Measurements from ENCODE around the gene APMAP. TPM values are rescaled to one million over a fixed set of nuclear protein-coding genes. Genes with fewer than 3 reads are reported as not detected.

The APMAP gene, protein sequence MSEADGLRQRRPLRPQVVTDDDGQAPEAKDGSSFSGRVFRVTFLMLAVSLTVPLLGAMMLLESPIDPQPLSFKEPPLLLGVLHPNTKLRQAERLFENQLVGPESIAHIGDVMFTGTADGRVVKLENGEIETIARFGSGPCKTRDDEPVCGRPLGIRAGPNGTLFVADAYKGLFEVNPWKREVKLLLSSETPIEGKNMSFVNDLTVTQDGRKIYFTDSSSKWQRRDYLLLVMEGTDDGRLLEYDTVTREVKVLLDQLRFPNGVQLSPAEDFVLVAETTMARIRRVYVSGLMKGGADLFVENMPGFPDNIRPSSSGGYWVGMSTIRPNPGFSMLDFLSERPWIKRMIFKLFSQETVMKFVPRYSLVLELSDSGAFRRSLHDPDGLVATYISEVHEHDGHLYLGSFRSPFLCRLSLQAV
- total RNA-seq (2011; cell fraction: chromatin; rRNA removed; ENCODE audit: low replicate concordance): 15.3 and 15.5 TPM in 2 replicates
- 18.6 and 20.5 TPM in 2 replicates for total RNA-seq (2011; cell fraction: nucleolus; rRNA removed)
- 20.0 and 22.3 TPM in 2 replicates for total RNA-seq (2011; cell fraction: nucleoplasm; rRNA removed)
- total RNA-seq (2014; rRNA removed): 14.4 and 16.5 TPM in 2 replicates
- 13.0 and 14.1 TPM in 2 replicates for total RNA-seq (2014; rRNA removed; fragmentation: Illumina TruSeq; extraction: Trizol)
- total RNA-seq (2015; rRNA removed; fragmentation: Illumina TruSeq; extraction: Trizol): 14.8 and 15.2 TPM in 2 replicates
- 15.9 and 17.8 TPM in 2 replicates for total RNA-seq (2021)
- 13.6 and 18.0 TPM in 2 replicates for polyA plus RNA-seq (2011; rRNA removed)
- 11.5 and 20.7 TPM in 2 replicates for polyA plus RNA-seq (2011; cell fraction: cytosol; rRNA removed)
- polyA plus RNA-seq (2011; cell fraction: nucleus; rRNA removed): 12.6 and 16.2 TPM in 2 replicates
- 15.7 and 16.1 TPM in 2 replicates for polyA plus RNA-seq (2012)
- polyA plus RNA-seq (2014; fragmentation: Illumina TruSeq; extraction: Trizol): 14.9 and 15.3 TPM in 2 replicates
- polyA plus RNA-seq (2014; fragmentation: Nextera tagmentation; extraction: Ambion mirVana): 1 to 10 TPM; 6.7 to 8.8 TPM
- polyA plus RNA-seq (2014; rRNA removed): 18.2 and 21.8 TPM in 2 replicates
- 8.4 and 13.1 TPM in 2 replicates for polyA minus RNA-seq (2011; rRNA and poly(A)+ RNA removed)
- 5.2 and 8.2 TPM in 2 replicates for polyA minus RNA-seq (2011; cell fraction: cytosol; rRNA and poly(A)+ RNA removed)
- 4.7 and 7.4 TPM in 2 replicates for polyA minus RNA-seq (2011; cell fraction: nucleus; rRNA and poly(A)+ RNA removed)
- percentile 73 among the genes with signal in this experiment for Bru-seq, nascent RNA
- BruChase-seq, experiment 1, labeled RNA remaining after a 2-hour chase: percentile 71 among the genes with signal in this experiment
- percentile 74 among the genes with signal in this experiment for BruChase-seq, experiment 2, labeled RNA remaining after a 6-hour chase
- long read RNA-seq, experiment 1, transcript APMAP-201 (9 exons, 2,430 nt): major isoform, 77 of 110 reads
- long read RNA-seq, experiment 1, partial matches to known transcripts: 18 of 110 reads
- long read RNA-seq, experiment 1, other reads (novel, unspliced or antisense): 15 of 110 reads
- long read RNA-seq, experiment 2, transcript APMAP-201 (9 exons, 2,430 nt): major isoform, 9 of 12 reads
- long read RNA-seq, experiment 2, partial matches to known transcripts: 1 of 12 reads
- long read RNA-seq, experiment 2, other reads (novel, unspliced or antisense): 2 of 12 reads
- long read RNA-seq, experiment 3, transcript APMAP-201 (9 exons, 2,430 nt): major isoform, 17 of 19 reads
- long read RNA-seq, experiment 3, partial matches to known transcripts: 1 of 19 reads
- long read RNA-seq, experiment 3, other reads (novel, unspliced or antisense): 1 of 19 reads

DNA sequence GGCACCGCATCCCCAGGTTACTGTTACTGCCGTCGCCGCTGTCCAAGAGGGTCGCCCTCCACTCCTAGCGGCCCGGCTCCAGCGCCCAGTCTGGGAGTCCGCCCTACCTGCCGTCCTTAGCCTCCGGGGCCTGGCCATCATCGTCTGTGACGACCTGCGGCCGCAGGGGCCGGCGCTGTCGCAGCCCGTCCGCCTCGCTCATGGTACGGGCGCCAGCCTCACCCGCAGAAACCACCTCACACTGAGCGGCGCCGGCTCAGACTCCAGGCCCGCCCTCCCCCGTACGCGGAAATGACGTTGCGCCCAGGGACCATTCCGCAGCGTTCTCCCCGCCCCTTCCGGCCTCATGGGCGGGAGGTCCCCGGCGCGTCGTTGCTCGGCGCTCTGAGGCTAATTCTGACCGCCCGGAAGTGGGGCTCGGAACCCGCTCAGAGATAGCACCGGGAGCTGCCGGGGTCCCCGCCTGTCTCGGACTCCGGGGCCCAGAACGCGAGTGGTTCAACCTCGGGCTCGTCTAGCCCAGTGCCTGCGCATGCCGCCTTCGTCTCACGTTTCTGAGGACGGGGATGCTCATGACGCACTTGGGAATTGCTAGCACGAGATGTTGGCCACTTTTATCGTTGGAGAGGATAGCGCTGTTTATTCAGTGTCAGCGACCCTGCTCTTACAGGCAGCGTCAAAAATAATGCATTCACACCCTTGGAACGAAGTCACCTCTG lies at the start of gene APMAP:
APMAP (minus strand) TSS at position 265 of the 719 bp plus-strand sequence; CDS start at position 202, 63 bp downstream.
- Histone ChIP-seq H3K27ac (ENCODE audit: extremely low read depth, low read depth, low read length) (peak within 1 kb of the TSS; percentile 74), H3K4me2 (ENCODE audit: insufficient read depth, low read length) (peak within 1 kb of the TSS; percentile 91), H3K4me1 (replicated peaks in 1 of 2; ENCODE audit: control insufficient read depth in 2 of 2, insufficient read depth in 2 of 2, low read length in 2 of 2) (peaks cover 10 to 11% of the 10 kb centered on the region in 2 experiments; a peak in 4 of 5 replicates), H3K36me3 (ENCODE audit: control insufficient read depth, insufficient read depth, low read length) (peaks cover 5% of the 10 kb centered on the region; the same call in 1 of the 3 replicates), H3K9me3 (replicated peaks; ENCODE audit: control insufficient read depth, insufficient read depth, low read depth, low read length) (no peaks in the 10 kb centered on the region), H3K4me3 (peak within 1 kb of the TSS; percentile 86), H3K79me2 (ENCODE audit: control insufficient read depth, insufficient read depth, low read length) (peaks cover 22% of the 10 kb centered on the region), H3K27me3 (ENCODE audit: control insufficient read depth in 2 of 2, insufficient read depth in 2 of 2, low read length in 2 of 2) (no peaks in the 10 kb centered on the region; a peak in 2 of 5 replicates), H4K20me1 (replicated peaks; ENCODE audit: control insufficient read depth, insufficient read depth, low read length) (peaks cover 4% of the 10 kb centered on the region; the same call in 1 of the 2 replicates), H3K9ac (ENCODE audit: insufficient read depth in 1 of 2, low read depth in 2 of 2, low read length in 2 of 2) (peak within 1 kb of the TSS; percentile 77 to 95), H3K9me1 (ENCODE audit: control insufficient read depth, insufficient read depth, low read length) (no peaks in the 10 kb centered on the region), H2AFZ (ENCODE audit: low read depth, low read length) (peak within 1 kb of the TSS; percentile 95)
- POLR2A ChIA-PET: interaction anchor here (0.6 kb wide), 1 partner anchor 1084 kb away, joined by 3 read pairs; no protein-coding TSS in a partner anchor
- intact Hi-C loops (cut with micrococcal nuclease) (loop anchor here (10.0 kb wide), 2 partner anchors 302 to 402 kb away; partner anchors contain the start of gene ABHD12), in situ Hi-C loops (cut with MboI) (loop anchor here (5.0 kb wide), 1 partner anchor 70 kb away; no protein-coding TSS in a partner anchor)
- peak; percentile 88 to 93 (median 92) for DNase-seq (ENCODE audit: extremely low read depth in 1 of 4, low spot score in 3 of 4)
- CTCF ChIA-PET (ENCODE audit: low intra/inter-chr PET ratio): interaction anchor here (0.7 to 3.8 kb wide), 2 partner anchors 72 to 581 kb away, joined by 3 to 34 read pairs; no protein-coding TSS in a partner anchor
- under 1% methylated on average over 58 of the region's 69 CpGs for WGBS (ENCODE audit: insufficient coverage, low coverage, missing lambda C conversion rate)
- FAIRE-seq: peak; percentile 77
- no TSS peak for BruUV-seq (replicated peaks)
- ATAC-seq: peak; percentile 97
- TF ChIP-seq ARID1B (IDR thresholded peaks at IDR 0.05): no peak
- no peak for TF ChIP-seq ILF3 (IDR thresholded peaks at IDR 0.05; ENCODE audit: borderline replicate concordance)
- TF ChIP-seq RBFOX2 (IDR thresholded peaks at IDR 0.05; ENCODE audit: low read depth, low read length): peak; percentile 95
- no peak for TF ChIP-seq ZNF707 (CRISPR knock-in tag; conservative IDR thresholded peaks at IDR 0.05)
- peak; percentile 94 for TF ChIP-seq L3MBTL2 (IDR thresholded peaks at IDR 0.05)
- no peak for TF ChIP-seq SNRNP70 (optimal IDR thresholded peaks at IDR 0.05; ENCODE audit: low read depth, low read length)
- TF ChIP-seq PTRF (tag; IDR thresholded peaks at IDR 0.05): no peak
- peak; percentile 80 for TF ChIP-seq CXXC5 (CRISPR knock-in tag; IDR thresholded peaks at IDR 0.05)
- TF ChIP-seq, protein P1, sequence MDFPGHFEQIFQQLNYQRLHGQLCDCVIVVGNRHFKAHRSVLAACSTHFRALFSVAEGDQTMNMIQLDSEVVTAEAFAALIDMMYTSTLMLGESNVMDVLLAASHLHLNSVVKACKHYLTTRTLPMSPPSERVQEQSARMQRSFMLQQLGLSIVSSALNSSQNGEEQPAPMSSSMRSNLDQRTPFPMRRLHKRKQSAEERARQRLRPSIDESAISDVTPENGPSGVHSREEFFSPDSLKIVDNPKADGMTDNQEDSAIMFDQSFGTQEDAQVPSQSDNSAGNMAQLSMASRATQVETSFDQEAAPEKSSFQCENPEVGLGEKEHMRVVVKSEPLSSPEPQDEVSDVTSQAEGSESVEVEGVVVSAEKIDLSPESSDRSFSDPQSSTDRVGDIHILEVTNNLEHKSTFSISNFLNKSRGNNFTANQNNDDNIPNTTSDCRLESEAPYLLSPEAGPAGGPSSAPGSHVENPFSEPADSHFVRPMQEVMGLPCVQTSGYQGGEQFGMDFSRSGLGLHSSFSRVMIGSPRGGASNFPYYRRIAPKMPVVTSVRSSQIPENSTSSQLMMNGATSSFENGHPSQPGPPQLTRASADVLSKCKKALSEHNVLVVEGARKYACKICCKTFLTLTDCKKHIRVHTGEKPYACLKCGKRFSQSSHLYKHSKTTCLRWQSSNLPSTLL (IDR thresholded peaks at IDR 0.05): no peak
- peak in 1 of 2 experiments; percentile 47; a peak in 2 of 4 replicates for TF ChIP-seq TRIM24 (IDR thresholded peaks at IDR 0.05)

Data from K562 (cell line).